Suprapubic skin (tissue), 3 donors: ENCODE results near the gene TFB2M.

Experiments used
- EP300 ChIP-seq: sonication (generic); formaldehyde crosslinking; IDR thresholded peaks from one replicate; pipeline ENCODE4 v1.6.1; 2017; ENCODE audit warnings: antibody characterized with exemption
- POLR2A ChIP-seq, 2 donors: fragments of 450-650 bp; IDR thresholded peaks; one replicate each; pipeline ENCODE4 v1.6.1; 2017; ENCODE audit warnings: antibody characterized with exemption in 2 of 2, mild to moderate bottlenecking in 2 of 2, moderate library complexity in 2 of 2
- TF ChIP-seq, protein P1 (sequence below), 2 donors: fragments of 200-600 bp in 1 of 2; fragments of 450-650 bp in 1 of 2; sonication (generic) in 1 of 2; IDR thresholded peaks; one replicate each; pipeline ENCODE4 v1.5.1; 2016 to 2019; ENCODE audit warnings: antibody characterized with exemption in 2 of 2, mild to moderate bottlenecking in 1 of 2, moderate library complexity in 1 of 2

DNA sequence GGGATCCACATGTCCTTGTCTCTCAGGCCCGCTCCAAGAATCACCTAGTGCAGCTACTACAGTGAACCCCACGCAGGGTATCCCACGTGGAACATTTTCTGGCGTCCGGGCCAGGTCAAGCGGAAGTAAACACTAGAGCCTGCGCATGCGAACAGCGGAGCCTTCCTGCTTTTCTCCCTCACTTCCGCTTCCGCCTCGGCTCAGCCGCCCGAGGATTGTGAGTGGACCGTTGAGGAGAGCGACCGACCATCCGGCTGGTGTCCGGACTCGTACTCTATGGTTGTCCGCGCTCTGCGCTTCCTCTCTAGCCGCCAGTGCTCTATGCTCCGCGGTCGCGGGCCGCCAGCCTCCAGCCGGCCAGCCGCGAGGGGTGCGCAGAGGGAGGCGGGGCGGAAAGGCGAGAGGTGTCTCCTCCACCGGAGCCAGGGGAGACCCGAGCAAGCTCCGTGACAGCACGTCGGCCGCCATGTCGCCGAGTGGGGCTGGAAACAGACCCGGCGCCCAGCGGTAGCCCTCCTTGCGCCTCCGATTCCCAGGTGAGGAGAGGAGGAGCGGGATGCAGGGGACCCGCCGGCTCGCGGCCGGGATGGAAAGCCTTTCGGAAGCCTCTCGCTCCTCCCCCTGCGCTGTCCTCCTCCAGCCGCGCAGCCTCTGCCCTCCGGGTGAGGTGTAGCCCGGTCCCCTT lies at the start of gene TFB2M, which contains the start of gene CNST:
- TF ChIP-seq, protein P1, sequence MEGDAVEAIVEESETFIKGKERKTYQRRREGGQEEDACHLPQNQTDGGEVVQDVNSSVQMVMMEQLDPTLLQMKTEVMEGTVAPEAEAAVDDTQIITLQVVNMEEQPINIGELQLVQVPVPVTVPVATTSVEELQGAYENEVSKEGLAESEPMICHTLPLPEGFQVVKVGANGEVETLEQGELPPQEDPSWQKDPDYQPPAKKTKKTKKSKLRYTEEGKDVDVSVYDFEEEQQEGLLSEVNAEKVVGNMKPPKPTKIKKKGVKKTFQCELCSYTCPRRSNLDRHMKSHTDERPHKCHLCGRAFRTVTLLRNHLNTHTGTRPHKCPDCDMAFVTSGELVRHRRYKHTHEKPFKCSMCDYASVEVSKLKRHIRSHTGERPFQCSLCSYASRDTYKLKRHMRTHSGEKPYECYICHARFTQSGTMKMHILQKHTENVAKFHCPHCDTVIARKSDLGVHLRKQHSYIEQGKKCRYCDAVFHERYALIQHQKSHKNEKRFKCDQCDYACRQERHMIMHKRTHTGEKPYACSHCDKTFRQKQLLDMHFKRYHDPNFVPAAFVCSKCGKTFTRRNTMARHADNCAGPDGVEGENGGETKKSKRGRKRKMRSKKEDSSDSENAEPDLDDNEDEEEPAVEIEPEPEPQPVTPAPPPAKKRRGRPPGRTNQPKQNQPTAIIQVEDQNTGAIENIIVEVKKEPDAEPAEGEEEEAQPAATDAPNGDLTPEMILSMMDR (IDR thresholded peaks at IDR 0.05) = no peak
- peak in 1 of 2 donors; percentile 87 for TF ChIP-seq POLR2A (IDR thresholded peaks at IDR 0.05)
- no peak for TF ChIP-seq EP300
